ENCODE measurements around the gene CAPN2. TPM values are rescaled to one million over a fixed set of nuclear protein-coding genes. Genes with fewer than 3 reads are reported as not detected.

CAPN2 gene
- total RNA-seq, 4 donors from 2014 or later: 143 to 276 (median 202) TPM

GRCh38 chr1:223759273-223759672 is 46.9 kb downstream of the CAPN2 start:
- Histone ChIP-seq H3K27me3 (no peaks in the 10 kb centered on the region), H3K27ac (no peak overlapping the region), H3K36me3 (peaks cover 0 to 95% (median 0%) of the 10 kb centered on the region in 3 donors), H3K4me3 (no peak overlapping the region), H3K4me1 (no peaks in the 10 kb centered on the region), H3K9me3 (no peaks in the 10 kb centered on the region)
- no peak for TF ChIP-seq POLR2A (IDR thresholded peaks at IDR 0.05)
- TF ChIP-seq CTCF (IDR thresholded peaks at IDR 0.05): no peak
- no peak for DNase-seq

- DNase-seq: peak in 1 of 3 donors; percentile 6
- Histone ChIP-seq H3K4me1 (no peaks in the 10 kb centered on the region), H3K36me3 (peaks cover 0 to 95% (median 0%) of the 10 kb centered on the region in 3 donors), H3K27ac (no peak overlapping the region), H3K9me3 (no peaks in the 10 kb centered on the region), H3K27me3 (no peaks in the 10 kb centered on the region), H3K4me3 (no peak overlapping the region)
- TF ChIP-seq CTCF (IDR thresholded peaks at IDR 0.05) (no peak), POLR2A (IDR thresholded peaks at IDR 0.05) (no peak)
Observed at GRCh38 chr1:223760833-223761232, 48.5 kb downstream of the CAPN2 start.

- no peak overlapping the region for H3K27ac ChIP-seq
- DNase-seq: peak in 1 of 3 donors; percentile 11
- H3K36me3 ChIP-seq: peaks cover 0 to 95% (median 0%) of the 10 kb centered on the region in 3 donors
- no peak for TF ChIP-seq CTCF (IDR thresholded peaks at IDR 0.05)
- no peak for TF ChIP-seq POLR2A (IDR thresholded peaks at IDR 0.05)
- H3K9me3 ChIP-seq: no peaks in the 10 kb centered on the region
- no peaks in the 10 kb centered on the region for H3K27me3 ChIP-seq
- no peak overlapping the region for H3K4me3 ChIP-seq
- no peaks in the 10 kb centered on the region for H3K4me1 ChIP-seq
Observed at GRCh38 chr1:223761411-223761810, 49.1 kb downstream of the CAPN2 start.

- no peaks in the 10 kb centered on the region for H3K9me3 ChIP-seq
- no peak overlapping the region for H3K27ac ChIP-seq
- H3K4me3 ChIP-seq: no peak overlapping the region
- no peaks in the 10 kb centered on the region for H3K4me1 ChIP-seq
- H3K36me3 ChIP-seq: peaks cover 0 to 81% (median 0%) of the 10 kb centered on the region in 3 donors
- peak in 1 of 3 donors; percentile 2 for DNase-seq
- TF ChIP-seq CTCF (IDR thresholded peaks at IDR 0.05): no peak
- no peak for TF ChIP-seq POLR2A (IDR thresholded peaks at IDR 0.05)
- no peaks in the 10 kb centered on the region for H3K27me3 ChIP-seq
Observed at GRCh38 chr1:223763251-223763650, 50.9 kb downstream of the CAPN2 start.

- no peak overlapping the region for H3K4me3 ChIP-seq
Observed at GRCh38 chr1:223763881-223764280, 51.5 kb downstream of the CAPN2 start.

More at GRCh38 chr1:223763881-223764280, 51.5 kb downstream of the CAPN2 start:
- no peaks in the 10 kb centered on the region for H3K9me3 ChIP-seq
- DNase-seq: peak in 1 of 3 donors; percentile 22
- no peak overlapping the region for H3K27ac ChIP-seq
- no peaks in the 10 kb centered on the region for H3K27me3 ChIP-seq
- no peak for TF ChIP-seq CTCF (IDR thresholded peaks at IDR 0.05)
- TF ChIP-seq POLR2A (IDR thresholded peaks at IDR 0.05): no peak
- H3K36me3 ChIP-seq: peaks cover 0 to 76% (median 0%) of the 10 kb centered on the region in 3 donors
- H3K4me1 ChIP-seq: no peaks in the 10 kb centered on the region

Measured in Peyer's patch (tissue), 4 donors.